HCT116 (cell line): ENCODE measurements around the gene PCNX1. TPM values are rescaled to one million over a fixed set of nuclear protein-coding genes. Genes with fewer than 3 reads are reported as not detected.

Source experiments
- ATAC-seq: fragments of 200-7000 bp; cut with Tn5 transposase; 2 replicates; pipeline ENCODE4 v1.9.1; 2020; ENCODE audit warnings: mild to moderate bottlenecking, moderate library complexity
- BruUV-seq: library from RNA; stranded (reverse); fragments of 400-500 nt; replicated peaks from 2 replicates; lab custom pipeline; 2021; lab: Mats Ljungman, UMichigan
- CTCF ChIA-PET: fragments of 300-600 bp; sonication (Branson Sonifier 250); formaldehyde crosslinking; loops from one replicate; lab custom pipeline; 2021; ENCODE audit warnings: antibody characterized with exemption; lab: Charles Lee
- POLR2A ChIA-PET: fragments of 300-600, 350-600 bp; sonication (Branson Sonifier 250); formaldehyde crosslinking; loops from one replicate; lab custom pipeline; 2021; ENCODE audit warnings: antibody characterized with exemption; lab: Charles Lee
- RAD21 ChIA-PET, 2 experiments: fragments of 300-600 bp; sonication (Branson Sonifier 250); formaldehyde crosslinking; loops; one replicate each; lab custom pipeline; 2023; ENCODE audit warnings: low total read pairs in 2 of 2; ENCODE audit not compliant: uncharacterized antibody in 2 of 2, unreplicated experiment in 2 of 2, low non-redundant PET in 1 of 2; lab: Charles Lee
- DNase-seq: peaks from one replicate; pipeline ENCODE4 v3.0.0-alpha.2; 2010; ENCODE audit warnings: low read depth, low spot score
- H2AFZ ChIP-seq: fragments of 200-600 bp; shearing (Covaris generic), sonication (generic); 2 replicates; pipeline ENCODE4 v1.6.1; 2017; ENCODE audit warnings: low read depth, mixed run types, mixed read lengths, antibody characterized with exemption, low read length; ENCODE audit not compliant: poor library complexity, severe bottlenecking
- H3K27ac ChIP-seq: 2 replicates; pipeline ENCODE4 v1.5.1; 2012; ENCODE audit warnings: low read depth, low read length
- H3K27me3 ChIP-seq: fragments of 200-600 bp; sonication (generic); 2 replicates; pipeline ENCODE4 v1.6.1; 2016; ENCODE audit warnings: mixed run types, low read length, mixed read lengths; ENCODE audit not compliant: insufficient read depth
- H3K36me3 ChIP-seq, 2 experiments: fragments of 200-500 bp in 1 of 2; fragments of 200-600 bp in 1 of 2; sonication (Bioruptor generic) in 1 of 2; sonication (generic) in 1 of 2; 2 replicates each; pipeline versions ENCODE4 v1.5.1 to v1.6.1; 2014 to 2016; ENCODE audit warnings: low read length in 2 of 2, inconsistent platforms in 1 of 2, mixed read lengths in 1 of 2, mixed run types in 1 of 2; ENCODE audit not compliant: insufficient read depth in 2 of 2, control insufficient read depth in 1 of 2
- H3K4me1 ChIP-seq, 2 experiments: fragments of 200-600 bp in 1 of 2; sonication (generic) in 1 of 2; 2 replicates each; pipeline versions ENCODE4 v1.5.1 to v1.6.1; 2012 to 2017; ENCODE audit warnings: low read length in 2 of 2, inconsistent platforms in 1 of 2, mild to moderate bottlenecking in 1 of 2, mixed read lengths in 1 of 2, mixed run types in 1 of 2, moderate library complexity in 1 of 2; ENCODE audit not compliant: insufficient read depth in 2 of 2, control insufficient read depth in 1 of 2
- H3K4me2 ChIP-seq: fragments of 200-600 bp; sonication (generic); 2 replicates; pipeline ENCODE4 v1.6.1; 2017; ENCODE audit warnings: mixed run types, low read length, mixed read lengths
- H3K4me3 ChIP-seq, 2 experiments: fragments of 200-600 bp in 1 of 2; sonication (generic) in 1 of 2; replicated peaks in 1 of 2; 2 replicates each; pipeline ENCODE4 v1.5.1; 2011 to 2016; ENCODE audit warnings: low read length in 2 of 2, control low read depth in 1 of 2, low read depth in 1 of 2, mild to moderate bottlenecking in 1 of 2, mixed read lengths in 1 of 2, mixed run types in 1 of 2
- H3K79me2 ChIP-seq: fragments of 200-600 bp; sonication (generic); 2 replicates; pipeline ENCODE4 v1.6.1; 2017; ENCODE audit warnings: mild to moderate bottlenecking, mixed run types, low read length, moderate library complexity, mixed read lengths; ENCODE audit not compliant: insufficient read depth
- H3K9ac ChIP-seq: fragments of 200-600 bp; sonication (generic); 2 replicates; pipeline ENCODE4 v1.6.1; 2016; ENCODE audit warnings: low read length, mixed read lengths
- H3K9me2 ChIP-seq: fragments of 200-600 bp; sonication (generic), shearing (Covaris generic); 2 replicates; pipeline ENCODE4 v1.6.1; 2017; ENCODE audit warnings: mixed run types, mild to moderate bottlenecking, moderate library complexity; ENCODE audit not compliant: insufficient read depth
- H3K9me3 ChIP-seq, 2 experiments: fragments of 200-500 bp in 1 of 2; fragments of 200-600 bp in 1 of 2; sonication (Bioruptor generic) in 1 of 2; sonication (generic) in 1 of 2; 2 replicates each; pipeline ENCODE4 v1.6.1; 2014 to 2017; ENCODE audit warnings: low read length in 2 of 2, mixed read lengths in 2 of 2, inconsistent platforms in 1 of 2, low read depth in 1 of 2, mild to moderate bottlenecking in 1 of 2, mixed run types in 1 of 2, moderate library complexity in 1 of 2; ENCODE audit not compliant: control insufficient read depth in 1 of 2, insufficient read depth in 1 of 2
- H4K20me1 ChIP-seq: fragments of 200-600 bp; sonication (generic), shearing (Covaris generic); 2 replicates; pipeline ENCODE4 v1.6.1; 2017; ENCODE audit warnings: mixed run types, mild to moderate bottlenecking, moderate library complexity; ENCODE audit not compliant: insufficient read depth
- CBX3 ChIP-seq: IDR thresholded peaks from 2 replicates; pipeline ENCODE4 v1.6.1; 2012; ENCODE audit warnings: low read depth
- CEBPB ChIP-seq: IDR thresholded peaks from 2 replicates; pipeline ENCODE4 v1.6.1; 2012; ENCODE audit warnings: low read depth
- EGR1 ChIP-seq: IDR thresholded peaks from 2 replicates; pipeline ENCODE4 v1.6.1; 2012; ENCODE audit warnings: low read depth
- EZH2phosphoT487 ChIP-seq: fragments of 200-600 bp; IDR thresholded peaks from 2 replicates; pipeline ENCODE4 v1.6.1; 2018; ENCODE audit warnings: antibody characterized with exemption, borderline replicate concordance
- POLR2A ChIP-seq: IDR thresholded peaks from 2 replicates; pipeline ENCODE4 v1.7.0; 2011; ENCODE audit warnings: borderline replicate concordance; ENCODE audit not compliant: insufficient read depth, insufficient read length; ENCODE audit errors: extremely low read depth
- POLR2AphosphoS5 ChIP-seq: IDR thresholded peaks from 2 replicates; pipeline ENCODE4 v1.6.1; 2011; ENCODE audit warnings: mild to moderate bottlenecking, low read depth, low read length, moderate library complexity
- RAD21 ChIP-seq: IDR thresholded peaks from 2 replicates; pipeline ENCODE4 v1.6.1; 2012; ENCODE audit warnings: low read depth, mild to moderate bottlenecking
- SIN3A ChIP-seq: IDR thresholded peaks from 2 replicates; pipeline ENCODE4 v1.6.1; 2012; ENCODE audit warnings: low read depth
- SP1 ChIP-seq: IDR thresholded peaks from 2 replicates; pipeline ENCODE4 v1.6.1; 2012; ENCODE audit warnings: low read depth
- SRF ChIP-seq: IDR thresholded peaks from 2 replicates; pipeline ENCODE4 v1.6.1; 2012; ENCODE audit warnings: low read depth
- TCF7L2 ChIP-seq: IDR thresholded peaks from 2 replicates; pipeline ENCODE4 v1.7.0; 2011; ENCODE audit warnings: borderline replicate concordance, inconsistent platforms; ENCODE audit not compliant: insufficient read depth, insufficient read length; ENCODE audit errors: extremely low read depth
- YY1 ChIP-seq: IDR thresholded peaks from 2 replicates; pipeline ENCODE4 v1.6.1; 2011; ENCODE audit warnings: low read length, low read depth, moderate library complexity, mild to moderate bottlenecking; ENCODE audit not compliant: insufficient replicate concordance; ENCODE audit errors: extremely low read depth
- intact Hi-C: fragments of 100-400 bp; cut with micrococcal nuclease; formaldehyde crosslinking; loops from 2 replicates; pipeline ENCODE4 v1.10.0; 2022
- total RNA-seq: library from RNA; stranded (reverse); gene quantifications from one replicate; pipeline ENCODE4 v1.2.1, GENCODE V29; 2021; ENCODE audit not compliant: unreplicated experiment
- TF ChIP-seq, protein P1 (sequence below): IDR thresholded peaks from 2 replicates; pipeline ENCODE4 v1.6.1; 2012
- TF ChIP-seq, protein P2 (sequence below), 3 experiments: fragments of 200-600 bp in 1 of 3; sonication (generic) in 1 of 3; IDR thresholded peaks in 2 of 3; conservative IDR thresholded peaks in 1 of 3; 2 replicates each; pipeline ENCODE4 v1.5.1; 2012 to 2017; ENCODE audit warnings: low read depth in 2 of 3, low read length in 2 of 3, antibody characterized with exemption in 1 of 3, borderline replicate concordance in 1 of 3, control low read depth in 1 of 3, mild to moderate bottlenecking in 1 of 3, mixed read lengths in 1 of 3, mixed run types in 1 of 3, moderate library complexity in 1 of 3; ENCODE audit not compliant: insufficient read depth in 1 of 3
- TF ChIP-seq, protein P3 (sequence below): IDR thresholded peaks from 2 replicates; pipeline ENCODE4 v1.6.1; 2012

Gene PCNX1
- total RNA-seq, 1 experiment from 2014 or later, result 52.2 TPM

DNA sequence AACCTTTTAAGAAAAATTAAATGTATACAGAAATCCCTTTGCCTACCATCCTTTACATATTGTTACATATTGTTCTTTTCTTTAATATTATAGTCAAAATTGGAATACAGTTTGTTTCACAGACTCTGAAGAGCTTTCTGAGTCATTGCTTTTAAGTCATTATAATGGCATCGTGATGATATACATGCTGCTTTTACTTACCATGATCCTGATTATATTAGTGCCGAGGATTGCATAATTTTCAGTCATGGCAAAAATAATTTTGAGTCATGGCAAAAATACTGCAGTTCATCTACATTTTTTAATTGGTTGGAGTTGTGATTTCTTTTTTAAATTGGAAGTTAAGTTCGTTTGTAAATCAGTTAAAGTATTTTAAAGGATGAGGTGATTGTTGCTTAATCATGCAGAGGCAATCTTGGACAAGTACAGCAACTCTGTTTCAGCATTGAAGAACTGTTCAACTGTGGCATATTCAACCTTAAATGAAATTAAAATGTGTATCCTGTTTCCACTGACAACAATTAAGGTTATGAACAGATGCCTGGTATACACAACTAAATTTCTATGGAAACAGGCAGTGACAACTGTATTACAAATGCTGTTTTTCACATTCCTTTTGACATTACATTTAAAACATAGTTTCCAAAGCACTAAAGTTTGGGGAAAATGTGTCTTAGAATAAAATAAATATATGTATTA is 142.3 kb downstream of the PCNX1 start:
- peaks cover 2 to 6% of the 10 kb centered on the region in 2 experiments; a peak in 2 of 4 replicates for H3K36me3 ChIP-seq
- no peak overlapping the region for H3K27ac ChIP-seq
- no peaks in the 10 kb centered on the region for H3K9me2 ChIP-seq
- intact Hi-C loops, result loop anchor here (2.0 kb wide), 1 partner anchor 703 kb away; no protein-coding TSS in a partner anchor
- no peak overlapping the region for H2AFZ ChIP-seq
- ATAC-seq (no peak), DNase-seq (no peak)
- H3K4me3 ChIP-seq, result no peak overlapping the region
- ChIA-PET CTCF (interaction anchor here (0.8 to 1.3 kb wide), 3 partner anchors 12 to 704 kb away, joined by 3 to 4 read pairs (median 3); no protein-coding TSS in a partner anchor), RAD21 (interaction anchor here in 1 of 2 experiments (0.7 kb wide), 1 partner anchor 668 kb away, joined by 5 read pairs; no protein-coding TSS in a partner anchor), POLR2A (no interaction called here)
- H3K9ac ChIP-seq, result no peak overlapping the region
- no peaks in the 10 kb centered on the region for H3K9me3 ChIP-seq
- H3K79me2 ChIP-seq, result no peaks in the 10 kb centered on the region
- no peak for TF ChIP-seq CEBPB
- TF ChIP-seq CBX3, result no peak
- TF ChIP-seq POLR2A, result no peak
- TF ChIP-seq, protein P1, sequence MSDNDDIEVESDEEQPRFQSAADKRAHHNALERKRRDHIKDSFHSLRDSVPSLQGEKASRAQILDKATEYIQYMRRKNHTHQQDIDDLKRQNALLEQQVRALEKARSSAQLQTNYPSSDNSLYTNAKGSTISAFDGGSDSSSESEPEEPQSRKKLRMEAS, result no peak
- TF ChIP-seq YY1, result no peak
- no peak for TF ChIP-seq EGR1
- no peak for TF ChIP-seq SRF
- TF ChIP-seq, protein P2, sequence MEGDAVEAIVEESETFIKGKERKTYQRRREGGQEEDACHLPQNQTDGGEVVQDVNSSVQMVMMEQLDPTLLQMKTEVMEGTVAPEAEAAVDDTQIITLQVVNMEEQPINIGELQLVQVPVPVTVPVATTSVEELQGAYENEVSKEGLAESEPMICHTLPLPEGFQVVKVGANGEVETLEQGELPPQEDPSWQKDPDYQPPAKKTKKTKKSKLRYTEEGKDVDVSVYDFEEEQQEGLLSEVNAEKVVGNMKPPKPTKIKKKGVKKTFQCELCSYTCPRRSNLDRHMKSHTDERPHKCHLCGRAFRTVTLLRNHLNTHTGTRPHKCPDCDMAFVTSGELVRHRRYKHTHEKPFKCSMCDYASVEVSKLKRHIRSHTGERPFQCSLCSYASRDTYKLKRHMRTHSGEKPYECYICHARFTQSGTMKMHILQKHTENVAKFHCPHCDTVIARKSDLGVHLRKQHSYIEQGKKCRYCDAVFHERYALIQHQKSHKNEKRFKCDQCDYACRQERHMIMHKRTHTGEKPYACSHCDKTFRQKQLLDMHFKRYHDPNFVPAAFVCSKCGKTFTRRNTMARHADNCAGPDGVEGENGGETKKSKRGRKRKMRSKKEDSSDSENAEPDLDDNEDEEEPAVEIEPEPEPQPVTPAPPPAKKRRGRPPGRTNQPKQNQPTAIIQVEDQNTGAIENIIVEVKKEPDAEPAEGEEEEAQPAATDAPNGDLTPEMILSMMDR (IDR thresholded peaks at IDR 0.05 in 2 of 3, conservative IDR thresholded peaks at IDR 0.05 in 1 of 3; ENCODE audit: borderline replicate concordance in 1 of 3, insufficient read depth in 1 of 3, low read depth in 2 of 3, low read length in 2 of 3), result no peak
- TF ChIP-seq TCF7L2, result no peak
- TF ChIP-seq SIN3A, result no peak
- TF ChIP-seq RAD21, result no peak
- TF ChIP-seq SP1, result no peak
- no peak for TF ChIP-seq POLR2AphosphoS5
- TF ChIP-seq, protein P3, sequence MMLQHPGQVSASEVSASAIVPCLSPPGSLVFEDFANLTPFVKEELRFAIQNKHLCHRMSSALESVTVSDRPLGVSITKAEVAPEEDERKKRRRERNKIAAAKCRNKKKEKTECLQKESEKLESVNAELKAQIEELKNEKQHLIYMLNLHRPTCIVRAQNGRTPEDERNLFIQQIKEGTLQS, result no peak
- TF ChIP-seq EZH2phosphoT487, result no peak
- H4K20me1 ChIP-seq, result no peaks in the 10 kb centered on the region
- no peaks in the 10 kb centered on the region for H3K4me1 ChIP-seq
- H3K27me3 ChIP-seq, result no peaks in the 10 kb centered on the region
- H3K4me2 ChIP-seq, result no peak overlapping the region
- BruUV-seq, result no TSS peak
